Measurements from ENCODE around the gene PRKAR1B. TPM values are rescaled to one million over a fixed set of nuclear protein-coding genes. Genes with fewer than 3 reads are reported as not detected.
A peak's percentile ranks its signal among the peaks of the same experiment; 100 is the strongest.

PRKAR1B gene
- total and polyA plus RNA-seq, 8 donors, result 2.5 to 8.4 (median 5.3) TPM

GRCh38 chr7:729140-730000 is 2.3 kb upstream of the PRKAR1B start:
- no peak overlapping the region for H3K27ac ChIP-seq
- no peaks in the 10 kb centered on the region for H3K27me3 ChIP-seq
- no peaks in the 10 kb centered on the region for H3K36me3 ChIP-seq
- DNase-seq (peak in 1 of 6 donors; percentile 40), ATAC-seq (no peak), FAIRE-seq (no peak)
- no peaks in the 10 kb centered on the region for H3K9me3 ChIP-seq
- TF ChIP-seq CTCF (IDR thresholded peaks at IDR 0.05), result no peak
- no peak overlapping the region for H3K4me3 ChIP-seq
- 90 to 91% methylated on average over 29 of the region's 29 CpGs for WGBS, 2 donors
- peaks cover 0 to 17% (median 3%) of the 10 kb centered on the region in 3 donors for H3K4me1 ChIP-seq
- intact Hi-C loops (cut with DNase I), result loop anchor here in 1 of 3 donors (10.0 kb wide), 1 partner anchor 205 kb away; no protein-coding TSS in a partner anchor

GRCh38 chr7:728602-729001 is 1.5 kb upstream of the PRKAR1B start:
- Histone ChIP-seq H3K27me3 (no peaks in the 10 kb centered on the region), H3K9me3 (no peaks in the 10 kb centered on the region), H3K4me3 (no peak overlapping the region), H3K27ac (no peak overlapping the region), H3K36me3 (no peaks in the 10 kb centered on the region), H3K4me1 (peaks cover 0 to 17% (median 3%) of the 10 kb centered on the region in 3 donors)
- intact Hi-C loops (cut with DNase I), result loop anchor here in 1 of 3 donors (10.0 kb wide), 1 partner anchor 204 kb away; no protein-coding TSS in a partner anchor
- TF ChIP-seq CTCF (IDR thresholded peaks at IDR 0.05), result no peak
- 87 to 91% methylated on average over 9 of the region's 9 CpGs for WGBS, 2 donors
- ATAC-seq, result no peak
- peak in 1 of 6 donors; percentile 38 for DNase-seq
- FAIRE-seq, result no peak

GRCh38 chr7:727806-728460 is 852 bp upstream of the PRKAR1B start:
- Histone ChIP-seq H3K27me3 (no peaks in the 10 kb centered on the region), H3K4me1 (peaks cover 0 to 17% (median 3%) of the 10 kb centered on the region in 3 donors), H3K27ac (peak overlapping the region in 1 of 4 donors; percentile 8), H3K36me3 (no peaks in the 10 kb centered on the region), H3K9me3 (no peaks in the 10 kb centered on the region), H3K4me3 (peak overlapping the region in 2 of 4 donors; percentile 90 to 91)
- DNase-seq (peak in 1 of 6 donors; percentile 16), ATAC-seq (no peak), FAIRE-seq (no peak)
- 34 to 38% methylated on average over 19 to 21 of the region's 21 CpGs for WGBS, 2 donors
- intact Hi-C loops (cut with DNase I), result loop anchor here in 1 of 3 donors (10.0 kb wide), 1 partner anchor 203 kb away; no protein-coding TSS in a partner anchor
- no peak for TF ChIP-seq CTCF (IDR thresholded peaks at IDR 0.05)

- 0 to 1% methylated on average over 10 to 39 of the region's 39 CpGs for WGBS, 2 donors
- no peaks in the 10 kb centered on the region for H3K27me3 ChIP-seq
- H3K27ac ChIP-seq, result peak overlapping the region; percentile 29 to 51 (median 35)
- intact Hi-C loops (cut with DNase I), result loop anchor here in 1 of 3 donors (10.0 kb wide), 1 partner anchor 202 kb away; no protein-coding TSS in a partner anchor
- H3K4me1 ChIP-seq, result peaks cover 0 to 14% (median 3%) of the 10 kb centered on the region in 3 donors
- H3K36me3 ChIP-seq, result no peaks in the 10 kb centered on the region
- peak overlapping the region; percentile 80 to 91 (median 90) for H3K4me3 ChIP-seq
- peak in 2 of 4 donors; percentile 6 to 51 for ATAC-seq
- no peaks in the 10 kb centered on the region for H3K9me3 ChIP-seq
- no peak for FAIRE-seq
- no peak for TF ChIP-seq CTCF (IDR thresholded peaks at IDR 0.05)
- DNase-seq, result no peak
Observed at GRCh38 chr7:726854-727103, 302 bp downstream of the PRKAR1B start.
